Subcutaneous abdominal adipose tissue (tissue), 5 donors: ENCODE results near the gene CLCN3.

ENCODE experiments used
- H3K27ac ChIP-seq: one replicate; pipeline ENCODE4 v1.7.0; 2013; ENCODE audit warnings: low read depth, mild to moderate bottlenecking, inconsistent platforms, low read length, moderate library complexity
- H3K27me3 ChIP-seq, 5 donors: one replicate each; pipeline ENCODE4 v1.7.0; 2013; ENCODE audit warnings: low read length in 5 of 5, inconsistent platforms in 1 of 5; ENCODE audit not compliant: control insufficient read depth in 5 of 5, insufficient read depth in 4 of 5
- H3K36me3 ChIP-seq, 5 donors: one replicate each; pipeline ENCODE4 v1.7.0; 2013; ENCODE audit warnings: low read length in 5 of 5; ENCODE audit not compliant: control insufficient read depth in 5 of 5, insufficient read depth in 5 of 5
- H3K4me1 ChIP-seq, 5 donors: one replicate each; pipeline ENCODE4 v1.7.0; 2013; ENCODE audit warnings: low read length in 5 of 5, mild to moderate bottlenecking in 3 of 5, moderate library complexity in 1 of 5; ENCODE audit not compliant: control insufficient read depth in 5 of 5, insufficient read depth in 5 of 5
- H3K4me3 ChIP-seq, 5 donors: one replicate each; pipeline ENCODE4 v1.7.0; 2013; ENCODE audit warnings: low read length in 5 of 5, low read depth in 1 of 5
- H3K9ac ChIP-seq, 5 donors: one replicate each; pipeline ENCODE4 v1.7.0; 2013; ENCODE audit warnings: low read length in 5 of 5, mild to moderate bottlenecking in 4 of 5, moderate library complexity in 3 of 5
- H3K9me3 ChIP-seq, 5 donors: one replicate each; pipeline ENCODE4 v1.7.0; 2013; ENCODE audit warnings: low read length in 5 of 5; ENCODE audit not compliant: control insufficient read depth in 5 of 5
- donor health status: healthy.
- donor health status: healthy.
- donor health status: healthy.
- donor health status: healthy.
- donor health status: healthy.

Gene CLCN3

DNA sequence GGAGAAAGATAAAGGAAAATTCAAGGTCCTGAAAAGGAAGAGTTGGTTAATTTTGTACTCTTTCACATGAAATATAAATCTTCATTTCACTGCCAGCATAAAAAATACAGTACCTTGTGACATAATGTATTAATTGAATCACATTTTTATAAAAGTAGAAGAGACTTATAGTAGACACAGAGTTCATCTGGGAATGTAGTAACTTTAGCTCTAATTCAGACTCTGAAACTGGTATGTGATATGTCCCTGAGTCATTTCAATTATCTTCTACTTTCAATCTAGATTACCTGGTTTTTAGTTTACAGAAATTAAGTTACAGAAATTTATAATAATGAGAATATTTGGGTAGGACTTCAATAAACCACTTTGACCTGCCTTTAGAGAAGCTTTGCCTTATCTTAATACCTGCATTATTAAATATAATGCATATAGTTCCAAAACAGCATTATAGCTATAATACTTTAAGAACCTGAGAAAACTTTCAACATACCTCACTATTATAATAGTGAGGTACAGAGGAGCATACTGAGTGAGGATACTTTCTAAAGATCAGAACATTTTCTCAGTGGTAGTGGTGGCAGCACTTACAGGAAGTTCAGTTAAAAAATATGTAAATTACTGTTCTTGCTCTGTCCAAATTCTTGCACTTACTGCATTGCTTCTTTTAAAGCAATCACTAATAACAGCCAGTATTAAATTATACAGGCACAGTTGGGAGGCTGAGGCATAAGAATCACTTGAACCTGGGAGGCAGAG, 19.2 kb upstream of the CLCN3 start:
- Histone ChIP-seq H3K36me3 (peaks cover 13 to 29% (median 18%) of the 10 kb centered on the region in 5 donors), H3K27ac (no peak overlapping the region)

DNA sequence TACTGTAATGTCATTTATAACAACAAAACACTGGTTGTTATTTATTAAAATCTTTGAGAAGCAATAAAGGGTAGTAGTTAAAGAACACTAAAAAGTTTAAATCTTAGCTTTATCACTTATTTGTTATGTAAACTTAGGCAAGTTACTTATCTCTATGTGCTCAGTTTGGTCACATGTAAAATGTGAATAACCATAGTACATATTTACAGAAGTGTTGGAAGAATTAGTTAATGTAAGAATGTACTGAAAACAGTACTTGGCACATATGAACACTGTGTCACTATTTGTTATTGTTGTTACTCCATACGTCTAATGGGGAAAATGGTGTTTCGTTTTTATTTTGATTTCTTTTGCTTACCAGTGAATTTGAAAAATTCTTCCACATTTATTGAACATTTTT, 17.1 kb upstream of the CLCN3 start:
- Histone ChIP-seq H3K36me3 (peaks cover 13 to 27% (median 17%) of the 10 kb centered on the region in 5 donors), H3K27me3 (no peaks in the 10 kb centered on the region), H3K9ac (no peak overlapping the region), H3K4me1 (no peaks in the 10 kb centered on the region), H3K4me3 (no peak overlapping the region), H3K27ac (no peak overlapping the region), H3K9me3 (no peaks in the 10 kb centered on the region)

More for the DNA sequence above, 19.2 kb upstream of the CLCN3 start:
- Histone ChIP-seq H3K9me3 (no peaks in the 10 kb centered on the region), H3K4me3 (no peak overlapping the region), H3K27me3 (no peaks in the 10 kb centered on the region), H3K9ac (peak overlapping the region in 1 of 5 donors; percentile 2), H3K4me1 (no peaks in the 10 kb centered on the region)

GRCh38 chr4:169604131-169604900, 16.1 kb upstream of the CLCN3 start:
- Histone ChIP-seq H3K4me1 (no peaks in the 10 kb centered on the region), H3K27me3 (no peaks in the 10 kb centered on the region), H3K9ac (peak overlapping the region in 1 of 5 donors; percentile 35), H3K9me3 (no peaks in the 10 kb centered on the region), H3K36me3 (peaks cover 13 to 17% (median 15%) of the 10 kb centered on the region in 5 donors), H3K27ac (no peak overlapping the region), H3K4me3 (no peak overlapping the region)

DNA sequence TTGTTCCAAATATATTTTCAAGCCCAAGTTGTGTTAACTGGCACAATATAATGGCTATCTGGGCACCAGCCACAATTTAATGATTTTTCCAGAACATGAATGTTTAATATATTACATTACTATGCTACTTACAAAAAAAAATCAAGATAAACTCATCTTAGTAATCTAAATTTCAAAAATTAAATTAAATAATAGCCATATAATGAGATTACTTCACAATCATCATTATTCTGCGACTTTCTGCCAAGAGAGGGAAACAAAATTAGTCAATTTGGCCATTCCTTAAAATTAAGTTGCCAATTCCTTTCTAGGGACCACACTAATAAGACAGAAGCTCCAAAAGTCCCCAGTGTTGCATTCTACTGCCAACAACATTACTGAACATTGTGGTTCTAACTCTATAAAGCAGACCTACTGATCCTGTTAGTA, 15.5 kb upstream of the CLCN3 start:
- H3K9me3 ChIP-seq = no peaks in the 10 kb centered on the region

GRCh38 chr4:169611157-169611556, 9.2 kb upstream of the CLCN3 start:
- Histone ChIP-seq H3K27ac (peak overlapping the region; percentile 2), H3K4me3 (peak overlapping the region; percentile 88 to 98 (median 94))

More for the DNA sequence above, 15.5 kb upstream of the CLCN3 start:
- H3K4me3 ChIP-seq = no peak overlapping the region
- no peak overlapping the region for H3K27ac ChIP-seq
- H3K9ac ChIP-seq = no peak overlapping the region
- H3K27me3 ChIP-seq = no peaks in the 10 kb centered on the region
- no peaks in the 10 kb centered on the region for H3K4me1 ChIP-seq
- peaks cover 10 to 14% (median 13%) of the 10 kb centered on the region in 5 donors for H3K36me3 ChIP-seq

GRCh38 chr4:169611991-169612870, 8.1 kb upstream of the CLCN3 start, which contains the start of gene NEK1:
Gene NEK1 (minus strand): TSS chr4:169612583. CDS start chr4:169602630, 9,953 bp downstream.
- Histone ChIP-seq H3K36me3 (no peaks in the 10 kb centered on the region), H3K27me3 (no peaks in the 10 kb centered on the region), H3K9ac (peak within 1 kb of the TSS; percentile 79 to 97 (median 92)), H3K4me1 (peaks cover 0 to 24% (median 23%) of the 10 kb centered on the region in 5 donors), H3K9me3 (no peaks in the 10 kb centered on the region), H3K27ac (peak within 1 kb of the TSS; percentile 97), H3K4me3 (peak within 1 kb of the TSS; percentile 88 to 98 (median 94))

More at GRCh38 chr4:169611157-169611556, 9.2 kb upstream of the CLCN3 start:
- peak overlapping the region in 4 of 5 donors; percentile 79 to 96 (median 92) for H3K9ac ChIP-seq
- peaks cover 0 to 24% (median 23%) of the 10 kb centered on the region in 5 donors for H3K4me1 ChIP-seq
- no peaks in the 10 kb centered on the region for H3K9me3 ChIP-seq
- H3K36me3 ChIP-seq = no peaks in the 10 kb centered on the region
- no peaks in the 10 kb centered on the region for H3K27me3 ChIP-seq

- Histone ChIP-seq H3K9ac (peak overlapping the region in 4 of 5 donors; percentile 31 to 47 (median 36)), H3K27ac (peak overlapping the region; percentile 48), H3K27me3 (no peaks in the 10 kb centered on the region), H3K4me3 (peak overlapping the region; percentile 77 to 98 (median 94)), H3K36me3 (no peaks in the 10 kb centered on the region), H3K4me1 (peaks cover 0 to 24% (median 23%) of the 10 kb centered on the region in 5 donors), H3K9me3 (no peaks in the 10 kb centered on the region)
These were observed 7.2 kb upstream of the CLCN3 start for GRCh38 chr4:169612871-169613859.

- Histone ChIP-seq H3K9me3 (no peaks in the 10 kb centered on the region), H3K9ac (no peak overlapping the region), H3K36me3 (peaks cover 0 to 2% (median 0%) of the 10 kb centered on the region in 5 donors), H3K27me3 (peaks cover 0 to 5% (median 0%) of the 10 kb centered on the region in 5 donors), H3K4me1 (peaks cover 5 to 33% (median 30%) of the 10 kb centered on the region in 5 donors), H3K4me3 (no peak overlapping the region), H3K27ac (no peak overlapping the region)
These were observed 4.8 kb upstream of the CLCN3 start for GRCh38 chr4:169615467-169616106.
